H9 (cell line): ENCODE measurements around the gene ANKS1B. TPM values are rescaled to one million over a fixed set of nuclear protein-coding genes. Genes with fewer than 3 reads are reported as not detected.

Experiments used
- DNase-seq: peaks from one replicate; pipeline ENCODE4 v3.0.0-alpha.2; 2017
- H2AFZ ChIP-seq: one replicate; pipeline ENCODE4 v1.6.1; 2013; ENCODE audit warnings: mild to moderate bottlenecking, low read length, control low read depth, moderate library complexity
- H2AK5ac ChIP-seq: 2 replicates; pipeline ENCODE4 v1.6.1; 2013; ENCODE audit warnings: low read length, control low read depth, mixed read lengths; ENCODE audit not compliant: insufficient read length
- H2BK120ac ChIP-seq: one replicate; pipeline ENCODE4 v1.6.1; 2013; ENCODE audit warnings: low read depth, mild to moderate bottlenecking, low read length, control low read depth, inconsistent platforms; ENCODE audit not compliant: poor library complexity, severe bottlenecking
- H2BK12ac ChIP-seq: 2 replicates; pipeline ENCODE4 v1.6.1; 2013; ENCODE audit warnings: low read length, control low read depth, mixed read lengths, low read depth; ENCODE audit not compliant: insufficient read length
- H2BK15ac ChIP-seq: 2 replicates; pipeline ENCODE4 v1.6.1; 2013; ENCODE audit warnings: low read depth, low read length, control low read depth
- H2BK20ac ChIP-seq: one replicate; pipeline ENCODE4 v1.6.1; 2013; ENCODE audit warnings: low read depth, mild to moderate bottlenecking, low read length, control low read depth, inconsistent platforms; ENCODE audit not compliant: poor library complexity, severe bottlenecking
- H2BK5ac ChIP-seq: 2 replicates; pipeline ENCODE4 v1.6.1; 2013; ENCODE audit warnings: low read length, control low read depth, mixed read lengths; ENCODE audit not compliant: insufficient read length
- H3K14ac ChIP-seq: 2 replicates; pipeline ENCODE4 v1.6.1; 2013; ENCODE audit warnings: low read length, control low read depth; ENCODE audit not compliant: insufficient read depth
- H3K18ac ChIP-seq: 2 replicates; pipeline ENCODE4 v1.6.1; 2013; ENCODE audit warnings: low read depth, mild to moderate bottlenecking, mixed read lengths, low read length, control low read depth; ENCODE audit not compliant: insufficient read length
- H3K23ac ChIP-seq: 2 replicates; pipeline ENCODE4 v1.6.1; 2013; ENCODE audit warnings: low read length, control low read depth, mixed read lengths, low read depth; ENCODE audit not compliant: insufficient read length
- H3K23me2 ChIP-seq: 2 replicates; pipeline ENCODE4 v1.6.1; 2013; ENCODE audit warnings: low read depth, mild to moderate bottlenecking, mixed read lengths, low read length, control low read depth; ENCODE audit not compliant: insufficient read length, poor library complexity, severe bottlenecking
- H3K27ac ChIP-seq: 2 replicates; pipeline ENCODE4 v1.5.1; 2013; ENCODE audit warnings: low read length, control low read depth, mixed read lengths, low read depth; ENCODE audit not compliant: insufficient read length
- H3K27me3 ChIP-seq: 2 replicates; pipeline ENCODE4 v1.6.1; 2013; ENCODE audit warnings: low read length, control low read depth, inconsistent platforms; ENCODE audit not compliant: insufficient read depth
- H3K4ac ChIP-seq: 2 replicates; pipeline ENCODE4 v1.6.1; 2013; ENCODE audit warnings: low read depth, mild to moderate bottlenecking, control low read depth, inconsistent platforms, low read length, moderate library complexity
- H3K4me1 ChIP-seq: 2 replicates; pipeline ENCODE4 v1.6.1; 2013; ENCODE audit warnings: low read length, control low read depth, inconsistent platforms; ENCODE audit not compliant: insufficient read depth
- H3K4me2 ChIP-seq: 2 replicates; pipeline ENCODE4 v1.6.1; 2013; ENCODE audit warnings: low read length, control low read depth, mixed read lengths; ENCODE audit not compliant: insufficient read length, insufficient read depth
- H3K56ac ChIP-seq: 2 replicates; pipeline ENCODE4 v1.6.1; 2013; ENCODE audit warnings: low read depth, mild to moderate bottlenecking, mixed read lengths, low read length, control low read depth; ENCODE audit not compliant: insufficient read length
- H3K79me1 ChIP-seq: 2 replicates; pipeline ENCODE4 v1.6.1; 2013; ENCODE audit warnings: low read depth, mild to moderate bottlenecking, moderate library complexity, low read length, control low read depth, inconsistent platforms; ENCODE audit not compliant: insufficient read depth, poor library complexity, severe bottlenecking
- H3K79me2 ChIP-seq: 2 replicates; pipeline ENCODE4 v1.6.1; 2013; ENCODE audit warnings: low read length, control low read depth, inconsistent platforms; ENCODE audit not compliant: insufficient read depth
- H3K9ac ChIP-seq: 2 replicates; pipeline ENCODE4 v1.6.1; 2013; ENCODE audit warnings: low read length, control low read depth, mixed read lengths; ENCODE audit not compliant: insufficient read length; ENCODE audit errors: extremely low read depth
- H3K9me3 ChIP-seq: one replicate; pipeline ENCODE4 v1.6.1; 2013; ENCODE audit warnings: low read depth, low read length, inconsistent platforms; ENCODE audit not compliant: control insufficient read depth
- H3T11ph ChIP-seq: one replicate; pipeline ENCODE4 v1.6.1; 2013; ENCODE audit warnings: mild to moderate bottlenecking, low read length, control low read depth, inconsistent platforms
- H4K20me1 ChIP-seq: one replicate; pipeline ENCODE4 v1.6.1; 2013; ENCODE audit not compliant: control insufficient read depth, insufficient read length, insufficient read depth
- H4K5ac ChIP-seq: 2 replicates; pipeline ENCODE4 v1.6.1; 2013; ENCODE audit warnings: low read depth, mild to moderate bottlenecking, mixed read lengths, low read length, control low read depth; ENCODE audit not compliant: insufficient read length
- H4K8ac ChIP-seq: replicated peaks from 2 replicates; pipeline ENCODE4 v1.6.1; 2013; ENCODE audit warnings: low read length, control low read depth, mixed read lengths, low read depth; ENCODE audit not compliant: insufficient read length
- H4K91ac ChIP-seq: 2 replicates; pipeline ENCODE4 v1.6.1; 2013; ENCODE audit warnings: low read depth, mild to moderate bottlenecking, moderate library complexity, mixed read lengths, low read length, control low read depth; ENCODE audit not compliant: insufficient read length
- H3K27ac Mint-ChIP-seq, 3 experiments: 2 replicates in 2 of 3; 3 replicates in 1 of 3; pipeline ENCODE4 v1.8.0; 2020 to 2021; ENCODE audit warnings: mixed read lengths in 3 of 3, mild to moderate bottlenecking in 1 of 3, moderate library complexity in 1 of 3
- H3K27me3 Mint-ChIP-seq: 2 replicates; pipeline ENCODE4 v1.8.0; 2021; ENCODE audit warnings: low read depth, mild to moderate bottlenecking, moderate library complexity, mixed read lengths
- H3K36me3 Mint-ChIP-seq, 3 experiments: 2 replicates in 2 of 3; 3 replicates in 1 of 3; pipeline ENCODE4 v1.8.0; 2020 to 2021; ENCODE audit warnings: low read depth in 3 of 3, mixed read lengths in 3 of 3; ENCODE audit not compliant: insufficient read depth in 1 of 3
- H3K4me1 Mint-ChIP-seq, 2 experiments: 2 replicates each; pipeline ENCODE4 v1.8.0; 2020; ENCODE audit warnings: mixed read lengths in 2 of 2
- H3K4me3 Mint-ChIP-seq, 2 experiments: 2 replicates in 1 of 2; 3 replicates in 1 of 2; pipeline ENCODE4 v1.8.0; 2020 to 2021; ENCODE audit warnings: mild to moderate bottlenecking in 2 of 2, mixed read lengths in 2 of 2, moderate library complexity in 1 of 2
- H3K9me3 Mint-ChIP-seq, 2 experiments: 2 replicates in 1 of 2; 3 replicates in 1 of 2; pipeline ENCODE4 v1.8.0; 2020; ENCODE audit warnings: mild to moderate bottlenecking in 2 of 2, mixed read lengths in 2 of 2, moderate library complexity in 1 of 2
- WGBS: extraction: QIAGEN DNeasy Blood & Tissue Kit; methylation state at CpG from one replicate; pipeline ENCODE4 v1.1.7; 2013; ENCODE audit warnings: missing lambda C conversion rate, low lambda C conversion rate, mixed read lengths; ENCODE audit not compliant: insufficient read length; ENCODE audit errors: extremely low coverage; 5-methylcytosine and 5-hydroxymethylcytosine counted together
- total RNA-seq: library from RNA; stranded (reverse); gene quantifications from 2 replicates; pipeline ENCODE4 v1.2.1, GENCODE V29; 2021
- TF ChIP-seq, protein P1 (sequence below): fragments of 200-600 bp; sonication (generic); conservative IDR thresholded peaks from 3 replicates; pipeline ENCODE4 v1.8.0; 2021; ENCODE audit warnings: antibody characterized with exemption, mild to moderate bottlenecking

The ANKS1B gene
- total RNA-seq, 1 experiment from 2014 or later, result 4.1 TPM

DNA sequence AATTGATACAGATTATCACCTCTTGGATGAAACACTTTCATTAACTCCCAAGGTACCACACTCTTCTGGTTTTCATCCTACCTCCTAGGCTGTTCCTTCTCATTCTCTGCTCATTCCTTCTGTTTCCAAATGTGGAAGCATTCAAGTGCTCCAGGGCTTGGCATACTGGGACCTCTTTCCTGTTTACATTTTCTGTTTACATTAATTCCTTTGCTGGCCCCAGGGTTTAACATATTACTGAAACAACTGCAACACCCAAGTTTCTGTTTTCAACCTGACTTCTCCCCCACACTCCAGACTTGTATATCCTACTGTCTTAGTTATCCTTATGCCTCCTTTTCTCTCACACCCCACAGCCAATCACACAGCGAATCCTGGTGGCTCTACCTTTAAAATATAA, 723.5 kb downstream of the ANKS1B start:
- no peaks in the 10 kb centered on the region for H3K79me2 ChIP-seq
- no peak overlapping the region for H3K14ac ChIP-seq
- H2BK5ac ChIP-seq, result no peak overlapping the region
- no peak overlapping the region for H3K4ac ChIP-seq
- H3K23me2 ChIP-seq, result no peaks in the 10 kb centered on the region
- Mint-ChIP-seq H3K36me3 (peaks cover 0 to 5% (median 4%) of the 10 kb centered on the region in 3 experiments; a peak in 4 of 7 replicates), H3K27ac (peak overlapping the region in 1 of 3 experiments; percentile 1; a peak in 2 of 7 replicates), H3K4me1 (peaks cover 17 to 21% of the 10 kb centered on the region in 2 experiments), H3K9me3 (no peaks in the 10 kb centered on the region; a peak in 1 of 5 replicates), H3K4me3 (no peak overlapping the region), H3K27me3 (no peaks in the 10 kb centered on the region)
- no peak overlapping the region for H2BK15ac ChIP-seq
- H3K27me3 ChIP-seq, result no peaks in the 10 kb centered on the region
- DNase-seq, result no peak
- H4K91ac ChIP-seq, result no peak overlapping the region
- H3K23ac ChIP-seq, result no peak overlapping the region
- no peaks in the 10 kb centered on the region for H4K20me1 ChIP-seq
- H3K56ac ChIP-seq, result no peak overlapping the region
- H3K27ac ChIP-seq, result no peak overlapping the region
- no peak overlapping the region for H3K18ac ChIP-seq
- no peak overlapping the region for H2AK5ac ChIP-seq
- H2BK120ac ChIP-seq, result no peak overlapping the region
- WGBS, result no CpG with 5 or more reads among the region's 1 CpG
- no peak overlapping the region for H2BK20ac ChIP-seq
- H3K9ac ChIP-seq, result no peak overlapping the region
- H3K4me2 ChIP-seq, result no peak overlapping the region
- no peak overlapping the region for H4K8ac ChIP-seq
- H4K5ac ChIP-seq, result no peak overlapping the region
- no peak overlapping the region for H2AFZ ChIP-seq
- no peak overlapping the region for H2BK12ac ChIP-seq
- no peaks in the 10 kb centered on the region for H3K4me1 ChIP-seq
- no peaks in the 10 kb centered on the region for H3K79me1 ChIP-seq
- TF ChIP-seq, protein P1, sequence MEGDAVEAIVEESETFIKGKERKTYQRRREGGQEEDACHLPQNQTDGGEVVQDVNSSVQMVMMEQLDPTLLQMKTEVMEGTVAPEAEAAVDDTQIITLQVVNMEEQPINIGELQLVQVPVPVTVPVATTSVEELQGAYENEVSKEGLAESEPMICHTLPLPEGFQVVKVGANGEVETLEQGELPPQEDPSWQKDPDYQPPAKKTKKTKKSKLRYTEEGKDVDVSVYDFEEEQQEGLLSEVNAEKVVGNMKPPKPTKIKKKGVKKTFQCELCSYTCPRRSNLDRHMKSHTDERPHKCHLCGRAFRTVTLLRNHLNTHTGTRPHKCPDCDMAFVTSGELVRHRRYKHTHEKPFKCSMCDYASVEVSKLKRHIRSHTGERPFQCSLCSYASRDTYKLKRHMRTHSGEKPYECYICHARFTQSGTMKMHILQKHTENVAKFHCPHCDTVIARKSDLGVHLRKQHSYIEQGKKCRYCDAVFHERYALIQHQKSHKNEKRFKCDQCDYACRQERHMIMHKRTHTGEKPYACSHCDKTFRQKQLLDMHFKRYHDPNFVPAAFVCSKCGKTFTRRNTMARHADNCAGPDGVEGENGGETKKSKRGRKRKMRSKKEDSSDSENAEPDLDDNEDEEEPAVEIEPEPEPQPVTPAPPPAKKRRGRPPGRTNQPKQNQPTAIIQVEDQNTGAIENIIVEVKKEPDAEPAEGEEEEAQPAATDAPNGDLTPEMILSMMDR, result no peak
- no peak overlapping the region for H3T11ph ChIP-seq
- H3K9me3 ChIP-seq, result no peaks in the 10 kb centered on the region
